Amniotic stem cell (primary cell): ENCODE results near the gene HS6ST2.

Experiments used
- DNase-seq: peaks from one replicate; lab custom pipeline; 2025; lab: John Stamatoyannopoulos, UW

Gene HS6ST2

GRCh38 chrX:132742246-132742645 lies 216.2 kb downstream of the HS6ST2 start:
- no peak for DNase-seq

DNA sequence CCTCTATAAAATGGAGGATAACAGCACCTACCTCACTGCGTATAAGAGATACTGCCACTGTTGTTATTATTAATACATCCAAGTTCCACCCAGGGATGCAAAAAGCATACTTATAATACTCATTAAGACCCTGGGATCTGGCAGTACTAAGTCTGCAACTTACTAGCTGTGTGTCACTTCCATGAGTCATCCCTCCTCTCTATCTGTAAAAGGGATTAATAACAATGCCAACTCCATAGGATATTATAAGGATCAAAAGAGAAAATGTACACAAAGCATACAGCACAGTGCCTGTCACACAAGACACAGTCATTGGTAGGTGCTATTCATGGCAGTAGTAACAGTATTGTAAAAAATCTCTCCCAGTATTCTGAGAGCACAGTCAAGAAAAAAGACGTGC lies 216.7 kb downstream of the HS6ST2 start:
- no peak for DNase-seq

GRCh38 chrX:132740316-132741123 lies 217.9 kb downstream of the HS6ST2 start:
- no peak for DNase-seq

GRCh38 chrX:132738951-132739350 lies 219.5 kb downstream of the HS6ST2 start:
- no peak for DNase-seq

GRCh38 chrX:132737743-132738142 lies 220.7 kb downstream of the HS6ST2 start:
- DNase-seq: no peak

DNA sequence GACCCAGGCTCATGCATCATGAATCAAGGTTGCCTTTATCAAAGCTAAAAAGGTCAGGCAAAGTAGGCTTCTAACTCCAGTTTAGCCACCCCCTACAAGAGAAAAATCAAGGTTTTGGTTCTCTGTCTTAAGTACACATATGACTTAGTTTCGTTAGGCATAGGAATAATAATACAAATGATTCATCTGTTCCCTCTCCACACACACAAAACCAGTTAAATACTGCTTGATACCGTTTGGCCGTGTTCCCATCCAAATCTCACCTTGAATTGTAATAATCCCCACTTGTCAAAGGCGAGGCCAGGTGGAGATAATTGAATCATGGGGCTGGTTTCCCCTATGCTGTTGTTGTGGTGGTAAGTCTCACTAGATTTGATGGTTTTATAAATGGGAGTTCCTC lies 226.2 kb downstream of the HS6ST2 start:
- DNase-seq: no peak

DNA sequence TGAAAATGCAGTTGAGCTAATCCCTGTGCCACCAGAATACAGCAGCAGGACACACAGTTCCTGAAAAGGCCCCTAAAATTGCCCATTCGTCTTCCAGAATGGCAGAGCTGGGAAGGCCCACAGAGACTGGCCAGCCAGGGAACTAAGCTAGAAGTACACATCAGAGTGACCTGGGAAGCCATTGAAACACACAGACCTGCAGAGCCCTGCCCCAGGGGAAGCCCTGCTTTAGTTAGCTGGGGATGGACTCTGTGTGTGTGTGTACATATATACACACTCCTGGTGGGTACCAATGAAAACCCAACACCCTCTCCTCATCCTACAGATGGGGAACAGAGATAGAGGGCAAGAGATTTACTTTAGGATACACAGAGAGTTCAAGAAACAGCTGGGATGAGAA lies 227.7 kb downstream of the HS6ST2 start:
- DNase-seq: no peak

GRCh38 chrX:132730266-132730665 lies 228.2 kb downstream of the HS6ST2 start:
- DNase-seq: no peak

DNA sequence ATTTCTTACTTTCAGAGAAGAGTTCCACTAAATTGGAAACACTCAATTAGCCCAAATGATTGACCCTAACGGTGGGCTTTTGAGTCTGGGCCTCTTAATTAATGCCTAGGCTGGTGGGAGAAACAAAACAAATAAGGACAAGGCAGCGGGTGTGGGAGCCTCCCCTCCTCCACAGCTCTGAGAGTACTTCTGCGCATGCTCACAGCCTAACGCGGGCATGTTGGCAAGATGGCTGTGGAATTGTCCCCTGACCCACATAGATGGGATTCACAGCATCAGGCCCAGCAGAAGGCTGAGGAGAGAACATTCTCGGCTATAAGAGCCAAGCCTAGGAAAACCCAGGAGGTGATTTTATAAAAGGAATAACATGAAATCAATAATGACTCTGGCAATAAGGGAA lies 230.1 kb downstream of the HS6ST2 start:
- DNase-seq: no peak

DNA sequence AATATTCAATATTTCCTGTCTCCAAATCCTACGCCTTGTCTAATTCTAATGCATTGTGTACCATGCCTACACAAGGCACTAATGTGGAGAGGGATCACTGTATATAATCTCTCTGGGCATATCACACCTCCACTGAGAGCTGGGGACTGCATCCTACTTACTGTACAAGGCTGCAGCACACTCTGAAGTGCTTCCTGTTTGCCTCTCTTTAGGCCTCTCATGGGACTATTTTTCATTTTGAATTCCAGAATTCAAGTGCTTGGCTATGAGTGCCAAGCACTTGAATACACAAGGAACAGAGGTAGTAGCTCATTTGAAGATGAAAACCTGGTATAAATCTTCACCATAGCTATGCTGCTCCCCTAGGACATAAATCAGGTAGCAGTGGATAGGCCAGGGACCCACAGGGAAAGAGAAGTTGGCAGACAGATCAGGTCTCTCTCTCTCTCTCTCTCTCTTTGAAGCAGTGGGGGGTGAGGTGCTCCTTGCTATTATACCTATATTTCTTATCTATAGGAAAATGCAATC lies 239.9 kb downstream of the HS6ST2 start:
- DNase-seq: no peak

GRCh38 chrX:132716006-132716405 lies 242.4 kb downstream of the HS6ST2 start:
- no peak for DNase-seq

- DNase-seq: no peak
Measured at GRCh38 chrX:132714913-132715312, 243.5 kb downstream of the HS6ST2 start.

GRCh38 chrX:132712350-132712749 lies 246.1 kb downstream of the HS6ST2 start:
- DNase-seq: no peak

DNA sequence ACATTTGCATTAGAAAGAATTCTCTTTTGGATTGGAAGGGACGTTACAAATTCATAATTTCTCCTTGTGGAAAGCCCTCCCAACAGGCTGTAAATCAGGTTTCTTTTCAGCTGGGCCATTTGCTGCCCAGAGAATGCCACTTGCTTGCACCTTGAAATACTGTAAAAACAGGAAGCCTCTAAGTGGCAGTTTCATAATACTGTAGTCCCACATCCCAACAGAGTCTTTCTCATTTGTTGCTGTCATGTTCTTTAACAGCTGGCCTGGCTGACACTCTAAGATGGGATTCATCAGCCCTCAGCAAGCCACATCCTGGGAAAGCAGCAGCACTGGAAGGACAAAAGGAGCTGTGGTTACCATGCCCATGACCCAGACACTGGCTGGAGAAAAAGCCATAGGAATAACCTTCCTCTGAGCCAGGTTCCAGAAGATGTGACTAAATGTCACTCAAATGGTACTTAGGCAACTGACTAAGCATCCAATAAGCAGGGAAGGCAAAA lies 247.7 kb downstream of the HS6ST2 start:
- no peak for DNase-seq

GRCh38 chrX:132708529-132708928 lies 249.9 kb downstream of the HS6ST2 start:
- no peak for DNase-seq

- DNase-seq: no peak
Measured at GRCh38 chrX:132704769-132705168, 253.7 kb downstream of the HS6ST2 start.

GRCh38 chrX:132694382-132694781 lies 264.0 kb downstream of the HS6ST2 start:
- no peak for DNase-seq

GRCh38 chrX:132692526-132692925 lies 265.9 kb downstream of the HS6ST2 start:
- no peak for DNase-seq

DNA sequence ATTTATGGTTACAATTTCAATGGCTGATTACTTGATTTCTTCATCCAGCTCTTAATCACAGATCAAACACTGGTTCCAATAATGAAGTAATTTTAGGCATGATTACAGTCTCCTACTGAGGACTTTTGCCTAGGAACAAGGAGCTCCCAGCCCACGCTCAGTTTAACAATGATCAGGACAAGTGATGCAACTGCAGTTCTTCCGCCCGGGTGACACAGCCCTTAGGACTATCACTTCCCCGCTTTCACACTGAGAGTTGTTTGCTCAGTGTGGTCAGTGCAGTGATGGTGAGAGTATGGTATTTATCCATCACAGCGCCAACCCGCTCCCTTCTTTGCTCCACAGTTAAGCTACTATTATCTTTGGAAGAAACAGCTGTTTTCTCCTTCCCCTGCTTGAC lies 266.4 kb downstream of the HS6ST2 start:
- DNase-seq: no peak

GRCh38 chrX:132689612-132690563 lies 268.5 kb downstream of the HS6ST2 start:
- DNase-seq: no peak

DNA sequence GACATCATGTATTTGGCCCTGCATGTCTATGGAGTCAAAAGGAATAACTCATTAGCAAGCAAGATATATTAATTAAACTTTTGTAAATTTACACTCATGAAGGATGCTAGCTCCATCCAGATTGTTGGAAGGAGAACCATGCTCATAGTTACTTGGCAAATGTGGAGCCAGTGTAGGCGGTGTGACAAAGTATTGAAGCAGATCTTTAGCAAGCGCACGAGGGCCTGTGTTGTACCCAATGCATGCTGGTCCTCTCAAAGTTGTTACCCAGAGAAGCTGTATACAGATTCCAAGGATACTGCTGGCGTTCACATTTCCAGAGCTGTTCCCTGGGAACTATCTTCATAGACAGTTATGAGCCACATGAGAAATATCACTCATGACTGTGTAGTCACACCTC lies 273.2 kb downstream of the HS6ST2 start:
- no peak for DNase-seq

GRCh38 chrX:132677233-132677716 lies 281.2 kb downstream of the HS6ST2 start:
- DNase-seq: no peak
